Activated CD8-positive, alpha-beta memory T cell treated with anti-CD3 and anti-CD28 coated beads, Interleukin-2, amount 50 U/mL, for 24 hours (primary cell): ENCODE data around the gene ADAT1.

Experiments
- DNase-seq: peaks from one replicate; pipeline ENCODE4 v3.0.0-alpha.2; 2020; ENCODE audit errors: extremely low read depth

The ADAT1 gene

GRCh38 chr16:75576384-75576811 lies 46.7 kb downstream of the ADAT1 start:
- no peak for DNase-seq

DNA sequence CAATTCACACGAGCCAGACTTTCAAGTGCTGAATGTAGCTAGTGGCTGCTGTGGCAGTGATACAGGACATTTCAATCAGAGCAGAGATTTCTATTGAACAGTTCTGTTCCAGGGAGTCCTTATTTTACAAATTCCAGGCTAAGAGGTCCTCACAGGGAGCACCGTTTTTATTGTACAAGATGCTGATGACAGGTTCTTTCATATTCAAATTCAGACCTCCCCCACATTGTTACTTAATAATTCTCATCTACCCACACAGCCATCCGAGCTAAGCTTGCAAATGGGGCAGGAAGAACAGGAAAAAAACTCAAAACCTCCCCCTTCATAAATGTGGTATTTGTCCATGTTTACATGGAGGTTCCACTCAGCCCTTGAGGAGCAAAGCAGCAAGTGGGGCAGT lies 47.1 kb downstream of the ADAT1 start:
- DNase-seq, result no peak

- DNase-seq, result no peak
Measured at GRCh38 chr16:75573955-75574354, 49.1 kb downstream of the ADAT1 start.

DNA sequence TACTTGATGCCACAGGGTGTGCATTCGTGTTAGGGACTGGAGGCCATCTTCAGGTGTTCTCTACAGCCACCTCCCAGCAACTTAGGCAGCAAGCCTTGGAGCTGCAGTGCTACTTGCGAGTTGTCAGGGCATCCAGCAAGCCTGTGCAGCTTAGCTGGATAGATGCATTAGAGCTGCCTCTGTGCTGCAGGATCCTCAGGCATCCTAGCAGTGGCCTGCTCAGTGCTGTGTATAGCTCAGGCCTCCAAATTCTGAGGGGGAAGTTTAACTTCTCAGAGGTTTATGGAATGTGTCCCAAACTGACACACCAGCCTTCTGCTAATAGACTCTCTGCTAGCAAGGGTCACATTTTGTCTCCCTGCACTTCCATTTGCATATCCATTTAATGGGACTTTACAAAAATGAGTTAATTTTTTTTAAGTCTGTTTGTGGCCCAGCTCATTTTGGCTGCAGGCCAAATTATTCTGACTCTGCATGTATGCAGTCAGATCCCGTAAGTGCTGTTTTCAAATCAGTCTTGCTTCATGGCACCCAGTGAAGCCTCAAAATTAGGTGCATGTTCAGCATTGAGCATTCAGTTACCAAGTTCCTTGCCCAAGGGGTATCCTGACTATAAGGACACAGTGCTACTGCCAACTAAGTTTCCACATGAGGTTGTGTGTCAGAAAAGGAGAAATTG lies 50.1 kb downstream of the ADAT1 start:
- DNase-seq, result no peak

- DNase-seq, result no peak
Measured at GRCh38 chr16:75570396-75571065, 52.5 kb downstream of the ADAT1 start.

DNA sequence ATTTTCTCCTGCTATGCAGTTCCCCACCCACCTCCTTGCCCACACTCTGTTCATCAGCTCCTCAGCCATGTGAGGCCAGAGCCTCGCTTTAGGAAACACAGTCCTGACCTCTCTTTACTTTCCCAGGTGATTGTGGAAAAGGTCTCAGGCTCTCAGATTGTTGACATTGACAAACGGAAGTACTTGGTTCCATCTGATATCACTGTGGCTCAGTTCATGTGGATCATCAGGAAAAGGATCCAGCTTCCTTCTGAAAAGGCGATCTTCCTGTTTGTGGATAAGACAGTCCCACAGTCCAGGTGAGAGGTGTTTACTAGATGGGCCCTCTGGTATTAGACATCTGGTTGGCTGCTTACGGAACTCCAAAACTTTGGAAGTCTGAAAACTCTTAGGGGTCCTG lies 55.2 kb downstream of the ADAT1 start:
- no peak for DNase-seq

DNA sequence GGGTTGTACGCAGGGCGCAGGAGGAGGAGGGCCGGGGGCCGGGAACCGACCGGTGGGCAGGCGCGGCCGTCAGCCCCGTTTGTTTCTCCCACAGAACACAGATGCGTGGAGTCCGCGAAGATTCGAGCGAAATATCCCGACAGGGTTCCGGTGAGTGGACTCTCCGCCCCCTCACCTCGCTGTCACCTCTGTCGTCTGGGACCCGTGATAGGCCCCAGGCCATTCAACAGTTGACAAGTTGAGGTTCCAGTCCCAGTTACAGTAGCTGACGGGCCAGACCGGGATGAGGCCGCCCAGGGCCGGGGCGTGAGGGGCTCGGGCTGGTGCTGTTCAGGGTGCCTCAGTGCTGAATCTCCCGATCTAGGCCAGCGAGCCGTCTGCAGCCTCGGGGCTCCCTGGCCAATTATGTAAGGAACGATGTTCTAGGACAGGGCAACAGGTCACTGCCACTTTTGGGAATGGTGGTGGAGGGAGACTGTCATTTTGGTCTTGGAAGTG lies 56.3 kb downstream of the ADAT1 start:
- no peak for DNase-seq

DNA sequence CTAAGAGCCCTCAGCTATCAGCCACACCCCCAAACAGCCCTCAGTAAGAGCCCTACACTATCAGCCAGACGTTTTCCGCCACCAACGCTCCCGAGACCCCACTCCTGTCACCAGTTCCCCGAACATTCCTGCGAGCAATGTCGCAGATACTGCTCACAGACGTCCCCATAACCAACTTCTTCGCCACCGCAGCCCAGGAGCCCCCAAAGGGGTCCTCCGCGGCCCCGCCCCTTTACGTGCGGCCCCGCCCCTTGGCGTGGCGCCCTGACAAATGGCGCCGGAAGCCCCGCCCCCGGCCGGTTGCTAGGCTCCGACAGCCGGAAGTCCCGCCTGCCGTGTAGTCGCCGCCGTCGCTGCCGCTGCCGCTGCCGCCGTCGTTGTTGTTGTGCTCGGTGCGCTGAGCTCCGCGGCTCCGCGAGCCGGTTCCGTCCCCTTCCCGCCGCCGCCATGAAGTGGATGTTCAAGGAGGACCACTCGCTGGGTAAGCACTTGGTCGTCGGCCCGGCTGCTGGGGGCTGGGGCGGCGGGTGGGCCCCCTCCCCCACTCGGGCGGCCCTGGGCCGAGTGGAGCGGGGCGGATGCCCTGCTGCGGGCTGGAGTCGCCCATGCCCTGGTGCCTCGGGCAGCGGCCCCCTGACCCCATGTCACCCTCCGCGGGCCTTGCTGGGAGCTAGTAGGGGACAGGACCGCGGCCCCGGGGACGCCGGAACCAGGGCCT lies 56.9 kb downstream of the ADAT1 start, which contains the start of gene GABARAPL2:
GABARAPL2 (plus strand) TSS at position 340 of the 718 bp plus-strand sequence; CDS start at position 448, 108 bp downstream.
- DNase-seq, result peak; percentile 68

DNA sequence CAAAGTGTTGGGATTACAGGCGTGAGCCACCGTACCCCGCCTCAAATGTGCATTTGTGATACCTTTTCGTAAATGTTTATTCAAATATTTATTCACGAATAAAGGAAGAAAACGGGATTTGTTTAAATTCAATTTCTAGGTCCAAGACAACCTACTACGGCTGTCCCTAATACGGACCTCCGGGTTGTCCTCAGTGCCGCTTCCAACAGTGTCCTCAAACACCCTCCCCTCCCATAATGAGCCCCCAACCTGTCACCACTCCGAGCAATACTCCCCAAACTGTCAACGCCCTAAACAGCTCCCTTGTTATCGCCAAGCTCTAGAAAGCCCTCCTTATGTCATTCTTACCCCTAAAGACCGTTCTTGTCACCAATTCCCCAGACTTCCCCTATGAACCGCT lies 57.4 kb downstream of the ADAT1 start:
- no peak for DNase-seq

DNA sequence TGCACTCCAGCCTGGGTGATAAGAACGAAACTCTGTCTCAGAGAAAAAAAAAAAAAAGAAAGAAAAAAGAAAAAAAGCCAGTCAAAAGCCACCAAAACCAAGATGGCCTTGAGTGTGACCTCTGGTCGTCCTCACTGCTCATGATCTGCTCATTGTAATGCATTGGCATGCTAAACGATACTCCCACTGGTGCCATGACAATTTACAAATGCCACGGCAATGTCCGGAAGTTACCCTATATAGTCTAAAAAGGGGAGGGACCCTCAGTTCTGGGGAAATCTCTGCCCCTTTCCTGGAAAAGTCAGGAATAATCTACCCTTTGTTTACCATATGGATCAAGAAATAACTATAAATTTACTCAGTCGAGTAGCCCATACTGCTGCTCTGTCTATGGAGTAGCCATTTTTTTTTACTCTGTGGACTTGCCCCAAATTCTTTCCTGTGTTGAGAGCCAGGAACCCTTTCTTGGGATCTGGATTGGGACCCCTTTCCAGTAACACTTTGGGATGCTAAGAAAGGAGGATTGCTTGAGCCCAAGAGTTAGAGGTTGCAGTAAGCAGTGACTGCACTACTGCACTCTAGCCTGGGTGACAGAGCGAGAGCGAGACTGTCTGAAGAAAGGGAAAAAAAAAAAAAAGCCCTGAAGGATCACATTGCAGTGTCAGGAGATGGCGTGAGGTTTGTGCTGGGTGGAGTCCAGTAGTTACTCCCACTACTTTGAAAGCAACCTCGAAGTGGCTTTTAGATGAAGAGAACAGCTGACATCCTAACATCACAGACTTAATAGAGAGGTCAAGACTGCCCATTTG lies 63.3 kb downstream of the ADAT1 start:
- DNase-seq, result no peak

DNA sequence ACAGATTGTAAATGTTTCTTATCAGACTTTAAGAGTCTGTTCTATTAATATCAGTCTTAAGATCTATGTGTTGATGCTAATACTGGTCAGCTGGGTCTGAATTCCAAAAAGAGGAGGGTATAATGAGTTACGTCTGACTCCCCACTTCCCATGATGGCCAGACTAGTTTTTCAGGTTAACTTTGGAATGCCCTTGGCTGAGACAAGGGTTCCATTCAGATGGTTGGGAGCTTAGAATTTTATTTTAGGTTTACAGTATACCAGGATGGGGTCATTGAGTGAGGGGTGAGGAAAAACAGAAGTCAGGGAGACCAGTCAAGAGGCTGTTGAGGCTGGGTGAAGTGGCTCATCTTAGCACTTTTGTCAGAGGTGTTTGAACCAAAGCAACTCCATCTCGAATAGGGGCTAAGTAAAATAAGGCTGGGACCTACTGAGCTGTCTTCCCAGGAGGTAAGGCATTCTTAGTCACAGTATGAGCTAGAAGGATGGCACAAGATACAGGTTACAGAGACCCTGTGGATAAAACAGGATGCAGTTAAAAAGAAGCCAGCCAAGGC lies 64.2 kb downstream of the ADAT1 start:
- DNase-seq, result no peak

- DNase-seq, result no peak
Measured at GRCh38 chr16:75556431-75556950, 66.6 kb downstream of the ADAT1 start.

- peak; percentile 93 for DNase-seq
Measured at GRCh38 chr16:75555707-75556430, 67.2 kb downstream of the ADAT1 start, which contains the start of gene TMEM231. Gene TMEM231, minus strand, starts transcription at chr16:75556252. Its CDS starts 43 bp downstream, at chr16:75556209.

DNA sequence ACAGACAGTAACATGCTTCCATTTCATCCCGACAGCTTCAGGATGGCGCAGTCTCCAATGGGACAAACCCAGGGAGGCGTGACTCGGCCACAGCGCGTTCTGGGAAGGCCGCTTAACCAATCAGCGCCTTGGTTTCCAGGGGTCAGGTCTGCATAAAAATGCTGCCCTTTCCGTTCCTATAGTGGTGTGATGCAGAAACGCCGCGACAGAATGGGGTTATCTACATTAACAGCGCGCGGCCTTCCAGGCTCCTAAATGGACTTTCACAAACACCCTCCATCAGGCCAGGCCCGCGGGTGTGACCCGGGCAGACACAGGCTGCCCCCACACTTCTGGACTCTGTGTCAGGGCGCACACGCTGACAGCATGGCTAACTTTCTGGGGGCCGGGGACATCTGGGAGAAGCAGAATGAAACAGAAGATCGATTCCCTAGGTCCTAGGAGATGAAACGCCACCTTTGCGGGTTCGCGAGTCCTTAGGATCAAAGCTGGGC lies 67.8 kb downstream of the ADAT1 start:
- no peak for DNase-seq

GRCh38 chr16:75552951-75553350 lies 70.1 kb downstream of the ADAT1 start:
- no peak for DNase-seq

DNA sequence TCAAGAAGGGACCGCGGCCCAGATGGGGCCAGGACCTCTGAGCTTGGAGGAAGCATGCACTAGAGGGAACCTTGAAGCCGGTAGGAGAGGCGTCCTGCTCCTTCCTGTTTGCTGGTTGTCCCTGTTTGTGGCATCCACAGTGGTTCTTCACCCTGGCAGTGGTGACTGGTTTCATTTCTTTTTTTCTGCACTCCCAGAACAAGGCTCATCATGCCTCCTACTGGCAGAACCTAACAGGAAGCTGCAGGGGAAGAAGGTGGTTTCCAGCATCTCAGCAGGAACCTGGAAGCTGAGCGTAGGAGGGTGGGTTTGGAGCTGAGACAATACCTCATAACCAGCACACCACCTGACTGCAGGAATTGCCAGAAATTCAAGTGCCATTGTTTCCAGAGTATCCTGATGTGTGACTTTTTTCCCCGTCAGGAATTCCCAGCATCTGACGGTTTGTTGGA lies 72.8 kb downstream of the ADAT1 start:
- no peak for DNase-seq
